Glutamatergic neuron (in vitro differentiated cells): ENCODE measurements around the gene TCF7L2. TPM values are rescaled to one million over a fixed set of nuclear protein-coding genes. Genes with fewer than 3 reads are reported as not detected.

Source experiments
- DNase-seq: peaks from one replicate; pipeline ENCODE4 v3.0.0; 2022
- H3K27ac Mint-ChIP-seq: one replicate; pipeline ENCODE4 v1.8.0; 2020; ENCODE audit warnings: mild to moderate bottlenecking, mixed read lengths, inconsistent platforms; ENCODE audit not compliant: unreplicated experiment
- H3K27me3 Mint-ChIP-seq: one replicate; pipeline ENCODE4 v1.8.0; 2020; ENCODE audit warnings: mild to moderate bottlenecking, moderate library complexity, mixed read lengths, inconsistent platforms; ENCODE audit not compliant: unreplicated experiment
- H3K36me3 Mint-ChIP-seq: one replicate; pipeline ENCODE4 v1.8.0; 2020; ENCODE audit warnings: mild to moderate bottlenecking, mixed read lengths, inconsistent platforms; ENCODE audit not compliant: unreplicated experiment
- H3K4me1 Mint-ChIP-seq: one replicate; pipeline ENCODE4 v1.8.0; 2020; ENCODE audit warnings: mild to moderate bottlenecking, low read depth, mixed read lengths, inconsistent platforms; ENCODE audit not compliant: unreplicated experiment
- H3K4me3 Mint-ChIP-seq: one replicate; pipeline ENCODE4 v1.8.0; 2020; ENCODE audit warnings: mild to moderate bottlenecking, mixed read lengths, inconsistent platforms; ENCODE audit not compliant: unreplicated experiment
- H3K9me3 Mint-ChIP-seq: one replicate; pipeline ENCODE4 v1.8.0; 2020; ENCODE audit warnings: mild to moderate bottlenecking, moderate library complexity, mixed read lengths, inconsistent platforms; ENCODE audit not compliant: unreplicated experiment
- total RNA-seq: library from RNA; stranded (reverse); fragmentation: NEBNext Ultra II Directional; extraction: Animal tissue kit (Norgen Biotek cat#: 25700); gene quantifications from one replicate; pipeline ENCODE4 v1.2.1, GENCODE V29; 2021; ENCODE audit not compliant: unreplicated experiment
- TF ChIP-seq, protein P1 (sequence below): fragments of 200-600 bp; sonication (generic); IDR thresholded peaks from one replicate; pipeline ENCODE4 v1.5.0; 2021; ENCODE audit not compliant: partially characterized antibody, unreplicated experiment

Gene TCF7L2
- total RNA-seq, 1 donor from 2014 or later = 5.0 TPM

DNA sequence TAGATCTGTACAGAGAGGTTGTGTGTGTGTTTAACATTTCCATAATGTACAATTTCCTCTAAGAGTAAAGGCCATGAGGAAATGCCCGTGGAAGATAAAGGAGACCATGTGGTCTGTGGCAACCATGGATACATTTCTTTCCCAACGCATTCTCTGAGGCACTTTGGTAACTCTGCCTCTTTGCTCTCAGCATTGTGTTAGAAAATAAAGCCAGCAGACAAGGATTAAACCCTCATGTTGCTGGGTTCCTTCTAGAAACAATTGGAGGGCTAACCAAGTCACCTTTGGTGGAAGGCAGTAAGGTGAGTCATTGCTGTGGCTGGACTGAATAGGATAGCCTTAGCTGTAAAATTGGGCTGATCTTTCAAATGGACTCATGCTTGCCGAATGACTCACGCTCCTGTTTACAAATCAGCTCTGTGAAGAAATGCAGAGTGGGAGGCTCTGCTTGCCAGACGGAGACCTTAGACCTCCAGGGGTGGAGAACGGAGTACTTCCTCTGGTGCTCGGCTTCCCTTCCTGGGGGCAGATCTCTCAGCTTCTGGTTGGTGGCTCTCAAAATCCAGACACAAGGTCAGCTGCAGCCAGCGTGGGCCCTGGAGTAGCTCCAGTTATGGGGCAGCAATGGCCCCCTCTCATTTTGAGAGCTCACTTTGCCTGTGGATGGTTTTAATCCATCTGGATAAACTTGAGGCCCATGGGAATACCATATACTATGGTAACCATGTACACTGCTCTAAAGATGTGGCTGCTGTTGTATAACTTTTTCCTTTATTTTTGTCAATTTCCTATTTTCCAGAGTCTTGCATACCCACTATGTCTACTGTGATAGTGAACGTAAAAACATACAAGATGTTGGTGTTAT is 137.3 kb downstream of the TCF7L2 start:
- Mint-ChIP-seq H3K27ac (no peak overlapping the region), H3K9me3 (peaks cover 2% of the 10 kb centered on the region), H3K4me3 (no peak overlapping the region), H3K4me1 (no peaks in the 10 kb centered on the region), H3K36me3 (no peaks in the 10 kb centered on the region), H3K27me3 (no peaks in the 10 kb centered on the region)
- no peak for DNase-seq
- TF ChIP-seq, protein P1, sequence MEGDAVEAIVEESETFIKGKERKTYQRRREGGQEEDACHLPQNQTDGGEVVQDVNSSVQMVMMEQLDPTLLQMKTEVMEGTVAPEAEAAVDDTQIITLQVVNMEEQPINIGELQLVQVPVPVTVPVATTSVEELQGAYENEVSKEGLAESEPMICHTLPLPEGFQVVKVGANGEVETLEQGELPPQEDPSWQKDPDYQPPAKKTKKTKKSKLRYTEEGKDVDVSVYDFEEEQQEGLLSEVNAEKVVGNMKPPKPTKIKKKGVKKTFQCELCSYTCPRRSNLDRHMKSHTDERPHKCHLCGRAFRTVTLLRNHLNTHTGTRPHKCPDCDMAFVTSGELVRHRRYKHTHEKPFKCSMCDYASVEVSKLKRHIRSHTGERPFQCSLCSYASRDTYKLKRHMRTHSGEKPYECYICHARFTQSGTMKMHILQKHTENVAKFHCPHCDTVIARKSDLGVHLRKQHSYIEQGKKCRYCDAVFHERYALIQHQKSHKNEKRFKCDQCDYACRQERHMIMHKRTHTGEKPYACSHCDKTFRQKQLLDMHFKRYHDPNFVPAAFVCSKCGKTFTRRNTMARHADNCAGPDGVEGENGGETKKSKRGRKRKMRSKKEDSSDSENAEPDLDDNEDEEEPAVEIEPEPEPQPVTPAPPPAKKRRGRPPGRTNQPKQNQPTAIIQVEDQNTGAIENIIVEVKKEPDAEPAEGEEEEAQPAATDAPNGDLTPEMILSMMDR = no peak

DNA sequence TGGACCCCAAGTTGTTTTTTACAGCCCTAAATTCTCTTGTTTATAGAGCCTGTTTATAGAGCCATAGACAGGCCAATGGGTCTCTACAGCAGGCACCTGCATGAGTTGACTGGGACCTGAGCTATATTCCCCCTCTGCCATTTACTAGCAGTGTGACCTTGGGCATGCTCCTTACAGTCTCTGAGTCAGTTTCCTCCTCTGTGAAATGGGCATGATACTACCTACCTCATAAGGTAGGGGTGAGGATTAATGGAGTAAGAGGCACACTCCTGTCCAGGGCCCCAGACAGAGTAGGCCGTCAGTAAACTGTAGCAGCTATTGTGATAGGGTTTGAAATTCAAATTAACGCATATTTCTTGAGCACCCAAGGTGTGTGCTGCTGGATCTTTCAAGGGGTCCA is 138.1 kb downstream of the TCF7L2 start:
- Mint-ChIP-seq H3K27me3 (no peaks in the 10 kb centered on the region), H3K27ac (no peak overlapping the region), H3K4me3 (no peak overlapping the region), H3K36me3 (no peaks in the 10 kb centered on the region), H3K4me1 (no peaks in the 10 kb centered on the region), H3K9me3 (peaks cover 2% of the 10 kb centered on the region)
- no peak for DNase-seq
- TF ChIP-seq, protein P1 = no peak

DNA sequence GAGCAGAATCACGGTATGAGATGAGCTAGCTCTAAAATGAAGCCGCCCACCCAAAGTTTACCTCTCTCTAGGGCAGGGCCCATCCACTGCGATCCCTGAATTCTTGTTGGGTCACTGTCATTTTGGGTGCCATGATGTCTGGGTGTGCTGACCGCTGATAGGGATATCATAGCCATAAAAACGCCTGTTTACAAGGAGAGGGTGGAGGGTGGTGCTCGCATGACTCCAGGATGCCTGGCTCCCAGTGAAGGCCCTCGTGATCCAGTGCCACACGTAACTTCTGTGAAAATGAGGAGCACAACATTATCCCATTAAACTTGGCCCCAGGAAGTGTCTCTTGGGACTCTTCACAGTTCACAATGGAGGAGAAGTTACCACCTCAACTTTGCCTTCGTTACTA is 139.5 kb downstream of the TCF7L2 start:
- H3K27me3 Mint-ChIP-seq = no peaks in the 10 kb centered on the region
- no peaks in the 10 kb centered on the region for H3K36me3 Mint-ChIP-seq
- peaks cover 2% of the 10 kb centered on the region for H3K9me3 Mint-ChIP-seq
- H3K4me3 Mint-ChIP-seq = no peak overlapping the region
- H3K4me1 Mint-ChIP-seq = no peaks in the 10 kb centered on the region
- H3K27ac Mint-ChIP-seq = no peak overlapping the region
- TF ChIP-seq, protein P1 = no peak
- no peak for DNase-seq

DNA sequence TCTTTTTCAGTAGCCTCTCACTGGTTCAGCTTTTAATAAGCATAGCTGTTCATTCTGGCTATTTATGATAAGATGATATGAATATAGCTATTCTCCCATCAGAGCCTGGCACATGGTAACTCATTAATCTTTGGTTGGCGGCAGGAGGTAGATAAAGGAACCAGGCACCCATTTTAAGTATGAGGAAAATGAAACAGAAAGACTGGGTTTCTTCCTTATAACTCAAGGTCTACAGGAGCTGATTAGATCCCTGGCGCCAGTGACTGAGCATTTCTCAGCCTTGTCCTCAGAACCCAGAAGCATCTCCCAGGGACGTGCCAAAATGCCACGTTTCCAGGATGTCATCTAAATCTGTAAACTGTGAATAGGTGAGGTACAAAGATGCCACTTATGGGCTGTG is 141.9 kb downstream of the TCF7L2 start:
- Mint-ChIP-seq H3K27me3 (no peaks in the 10 kb centered on the region), H3K4me1 (no peaks in the 10 kb centered on the region), H3K4me3 (no peak overlapping the region), H3K27ac (no peak overlapping the region), H3K9me3 (peaks cover 1% of the 10 kb centered on the region), H3K36me3 (no peaks in the 10 kb centered on the region)
- no peak for DNase-seq
- TF ChIP-seq, protein P1 = no peak

DNA sequence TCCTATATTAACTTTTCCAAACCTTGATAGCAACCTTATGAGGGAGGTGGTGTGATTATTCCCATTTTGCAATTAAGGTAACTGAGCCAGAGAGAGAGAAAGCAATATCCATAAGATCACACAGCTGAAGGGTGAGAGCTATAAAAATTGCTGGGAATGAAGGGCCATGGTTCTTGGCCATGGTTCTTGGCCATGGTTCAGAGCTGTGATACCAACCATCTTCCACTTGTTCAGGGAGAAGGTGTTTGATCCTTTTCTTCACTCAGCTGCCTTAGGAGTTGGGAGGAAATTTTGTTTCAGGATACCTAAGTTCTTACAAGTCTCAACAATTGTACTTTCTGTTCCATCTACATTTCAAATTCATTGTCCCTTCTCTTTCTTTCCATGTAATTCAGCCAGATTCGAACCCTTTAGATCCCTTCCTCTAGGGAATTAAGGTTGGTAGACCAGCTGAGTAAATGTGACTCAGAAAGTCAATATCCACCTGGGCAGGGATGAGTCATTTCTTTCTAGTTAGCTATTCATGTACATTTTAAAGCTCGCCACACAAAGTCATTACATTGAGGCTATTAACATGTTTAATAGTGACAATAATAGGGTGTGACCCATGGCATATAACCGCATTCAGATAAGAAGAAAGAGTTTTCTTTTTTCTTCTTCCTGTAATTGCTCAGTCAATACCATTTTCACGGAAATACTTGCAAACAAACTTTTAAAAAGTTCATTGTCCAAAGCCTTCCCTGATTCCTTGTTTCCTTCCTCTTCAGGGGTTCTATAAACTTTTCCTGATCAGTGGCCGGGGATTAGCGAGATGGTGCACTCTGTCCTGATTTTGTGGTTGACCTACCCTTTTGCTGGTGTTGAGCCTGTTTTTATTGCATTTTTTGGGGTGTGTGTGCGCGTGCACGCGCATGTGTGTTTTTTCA is 143.4 kb downstream of the TCF7L2 start:
- H3K27ac Mint-ChIP-seq = no peak overlapping the region
- no peak for DNase-seq
- H3K36me3 Mint-ChIP-seq = no peaks in the 10 kb centered on the region

More for the DNA sequence above, 143.4 kb downstream of the TCF7L2 start:
- H3K9me3 Mint-ChIP-seq = peaks cover 1% of the 10 kb centered on the region
- no peaks in the 10 kb centered on the region for H3K4me1 Mint-ChIP-seq
- H3K27me3 Mint-ChIP-seq = no peaks in the 10 kb centered on the region
- no peak overlapping the region for H3K4me3 Mint-ChIP-seq
- TF ChIP-seq, protein P1 = no peak
